ENCODE measurements around the gene ME3.
"Not testable (repeated sequence)": the region's sequence is repeated elsewhere in the genome, so short reads cannot be mapped to it uniquely, and the experiment has no call there.

The ME3 gene

GRCh38 chr11:86623041-86623621 lies 49.3 kb downstream of the ME3 start:
- 68 to 81% methylated on average over 3 to 4 of the region's 4 CpGs for WGBS, 2 experiments (ENCODE audit: insufficient coverage in 2 of 2)
- Histone ChIP-seq H3K4me1 (ENCODE audit: control insufficient read depth, insufficient read depth, low read length, poor library complexity, severe bottlenecking) (no peaks in the 10 kb centered on the region), H3K9me3 (ENCODE audit: control insufficient read depth, low read length) (no peaks in the 10 kb centered on the region), H3K4me3 (ENCODE audit: extremely low read depth, insufficient read depth, low read length, poor library complexity, severe bottlenecking) (no peak overlapping the region), H3K27ac (ENCODE audit: low read depth, low read length, severe bottlenecking) (no peak overlapping the region), H3K36me3 (ENCODE audit: control insufficient read depth, insufficient read depth, low read length) (no peaks in the 10 kb centered on the region)

GRCh38 chr11:86621854-86622253 lies 50.6 kb downstream of the ME3 start:
- Histone ChIP-seq H3K36me3 (ENCODE audit: control insufficient read depth, insufficient read depth, low read length) (no peaks in the 10 kb centered on the region), H3K9me3 (ENCODE audit: control insufficient read depth, low read length) (no peaks in the 10 kb centered on the region), H3K27ac (ENCODE audit: low read depth, low read length, severe bottlenecking) (no peak overlapping the region), H3K4me3 (ENCODE audit: extremely low read depth, insufficient read depth, low read length, poor library complexity, severe bottlenecking) (no peak overlapping the region), H3K4me1 (ENCODE audit: control insufficient read depth, insufficient read depth, low read length, poor library complexity, severe bottlenecking) (no peaks in the 10 kb centered on the region)
- 100% methylated on average over 1 to 2 of the region's 3 CpGs for WGBS, 2 experiments (ENCODE audit: insufficient coverage in 2 of 2)

GRCh38 chr11:86620891-86621521 lies 51.4 kb downstream of the ME3 start:
- Histone ChIP-seq H3K4me3 (ENCODE audit: extremely low read depth, insufficient read depth, low read length, poor library complexity, severe bottlenecking) (no peak overlapping the region), H3K36me3 (ENCODE audit: control insufficient read depth, insufficient read depth, low read length) (no peaks in the 10 kb centered on the region), H3K9me3 (ENCODE audit: control insufficient read depth, low read length) (no peaks in the 10 kb centered on the region), H3K4me1 (ENCODE audit: control insufficient read depth, insufficient read depth, low read length, poor library complexity, severe bottlenecking) (no peaks in the 10 kb centered on the region), H3K27ac (ENCODE audit: low read depth, low read length, severe bottlenecking) (no peak overlapping the region)
- WGBS, 2 experiments (ENCODE audit: insufficient coverage in 2 of 2): 80 to 100% methylated on average over 1 to 2 of the region's 2 CpGs

- H3K9me3 ChIP-seq (ENCODE audit: control insufficient read depth, low read length); H3K4me1 ChIP-seq (ENCODE audit: control insufficient read depth, insufficient read depth, low read length, poor library complexity, severe bottlenecking); H3K27ac ChIP-seq (ENCODE audit: low read depth, low read length, severe bottlenecking); H3K4me3 ChIP-seq (ENCODE audit: extremely low read depth, insufficient read depth, low read length, poor library complexity, severe bottlenecking); H3K36me3 ChIP-seq (ENCODE audit: control insufficient read depth, insufficient read depth, low read length): not testable (repeated sequence)
- 80 to 83% methylated on average over 1 of the region's 3 CpGs for WGBS, 2 experiments (ENCODE audit: insufficient coverage in 2 of 2)
These were observed 53.0 kb downstream of the ME3 start for GRCh38 chr11:86619428-86619827.

GRCh38 chr11:86617502-86617901 lies 54.9 kb downstream of the ME3 start:
- peaks cover 12% of the 10 kb centered on the region for H3K9me3 ChIP-seq (ENCODE audit: control insufficient read depth, low read length)
- H3K4me1 ChIP-seq (ENCODE audit: control insufficient read depth, insufficient read depth, low read length, poor library complexity, severe bottlenecking): no peaks in the 10 kb centered on the region
- H3K27ac ChIP-seq (ENCODE audit: low read depth, low read length, severe bottlenecking): no peak overlapping the region
- H3K36me3 ChIP-seq (ENCODE audit: control insufficient read depth, insufficient read depth, low read length): no peaks in the 10 kb centered on the region
- H3K4me3 ChIP-seq (ENCODE audit: extremely low read depth, insufficient read depth, low read length, poor library complexity, severe bottlenecking): no peak overlapping the region

GRCh38 chr11:86615487-86615886 lies 56.9 kb downstream of the ME3 start:
- Histone ChIP-seq H3K4me3 (ENCODE audit: extremely low read depth, insufficient read depth, low read length, poor library complexity, severe bottlenecking) (no peak overlapping the region), H3K4me1 (ENCODE audit: control insufficient read depth, insufficient read depth, low read length, poor library complexity, severe bottlenecking) (peaks cover 5% of the 10 kb centered on the region), H3K27ac (ENCODE audit: low read depth, low read length, severe bottlenecking) (no peak overlapping the region), H3K36me3 (ENCODE audit: control insufficient read depth, insufficient read depth, low read length) (no peaks in the 10 kb centered on the region), H3K9me3 (ENCODE audit: control insufficient read depth, low read length) (peaks cover 12% of the 10 kb centered on the region)

- Histone ChIP-seq H3K27ac (ENCODE audit: low read depth, low read length, severe bottlenecking) (peak overlapping the region; percentile 79), H3K36me3 (ENCODE audit: control insufficient read depth, insufficient read depth, low read length) (no peaks in the 10 kb centered on the region), H3K9me3 (ENCODE audit: control insufficient read depth, low read length) (peaks cover 12% of the 10 kb centered on the region), H3K4me1 (ENCODE audit: control insufficient read depth, insufficient read depth, low read length, poor library complexity, severe bottlenecking) (peaks cover 34% of the 10 kb centered on the region), H3K4me3 (ENCODE audit: extremely low read depth, insufficient read depth, low read length, poor library complexity, severe bottlenecking) (no peak overlapping the region)
- 50 to 55% methylated on average over 1 to 2 of the region's 5 CpGs for WGBS, 2 experiments (ENCODE audit: insufficient coverage in 2 of 2)
These were observed 61.7 kb downstream of the ME3 start for GRCh38 chr11:86610559-86611341.

GRCh38 chr11:86608251-86608799 lies 64.1 kb downstream of the ME3 start:
- WGBS, 2 experiments (ENCODE audit: insufficient coverage in 2 of 2): 10 to 39% methylated on average over 2 to 4 of the region's 7 CpGs
- Histone ChIP-seq H3K27ac (ENCODE audit: low read depth, low read length, severe bottlenecking) (peak overlapping the region; percentile 2), H3K36me3 (ENCODE audit: control insufficient read depth, insufficient read depth, low read length) (no peaks in the 10 kb centered on the region), H3K4me1 (ENCODE audit: control insufficient read depth, insufficient read depth, low read length, poor library complexity, severe bottlenecking) (peaks cover 35% of the 10 kb centered on the region), H3K9me3 (ENCODE audit: control insufficient read depth, low read length) (no peaks in the 10 kb centered on the region), H3K4me3 (ENCODE audit: extremely low read depth, insufficient read depth, low read length, poor library complexity, severe bottlenecking) (no peak overlapping the region)

- H3K27ac ChIP-seq (ENCODE audit: low read depth, low read length, severe bottlenecking): peak overlapping the region; percentile 87
These were observed 65.5 kb downstream of the ME3 start for GRCh38 chr11:86606836-86607481.

GRCh38 chr11:86606270-86606835 lies 66.1 kb downstream of the ME3 start:
- peak overlapping the region; percentile 87 for H3K27ac ChIP-seq (ENCODE audit: low read depth, low read length, severe bottlenecking)
- no peaks in the 10 kb centered on the region for H3K36me3 ChIP-seq (ENCODE audit: control insufficient read depth, insufficient read depth, low read length)
- 90 to 100% methylated on average over 2 of the region's 3 CpGs for WGBS, 2 experiments (ENCODE audit: insufficient coverage in 2 of 2)
- H3K4me3 ChIP-seq (ENCODE audit: extremely low read depth, insufficient read depth, low read length, poor library complexity, severe bottlenecking): no peak overlapping the region
- peaks cover 35% of the 10 kb centered on the region for H3K4me1 ChIP-seq (ENCODE audit: control insufficient read depth, insufficient read depth, low read length, poor library complexity, severe bottlenecking)
- no peaks in the 10 kb centered on the region for H3K9me3 ChIP-seq (ENCODE audit: control insufficient read depth, low read length)

More at GRCh38 chr11:86606836-86607481, 65.5 kb downstream of the ME3 start:
- Histone ChIP-seq H3K4me3 (ENCODE audit: extremely low read depth, insufficient read depth, low read length, poor library complexity, severe bottlenecking) (no peak overlapping the region), H3K4me1 (ENCODE audit: control insufficient read depth, insufficient read depth, low read length, poor library complexity, severe bottlenecking) (peaks cover 35% of the 10 kb centered on the region), H3K36me3 (ENCODE audit: control insufficient read depth, insufficient read depth, low read length) (no peaks in the 10 kb centered on the region), H3K9me3 (ENCODE audit: control insufficient read depth, low read length) (no peaks in the 10 kb centered on the region)
- no CpG with 5 or more reads among the region's 1 CpG for WGBS, 2 experiments (ENCODE audit: insufficient coverage in 2 of 2)

Data from mesodermal cell (in vitro differentiated cells).